SH-SY5Y (cell line): Measurements from ENCODE around the gene COX7B2.

Experiments used
- GATA2 ChIP-seq: IDR thresholded peaks from 2 replicates; pipeline ENCODE4 v1.6.1; 2011; ENCODE audit warnings: mild to moderate bottlenecking, low read depth, low read length
- GATA3 ChIP-seq: IDR thresholded peaks from 2 replicates; pipeline ENCODE4 v1.6.1; 2011; ENCODE audit warnings: low read depth, mild to moderate bottlenecking, low read length, moderate library complexity

DNA sequence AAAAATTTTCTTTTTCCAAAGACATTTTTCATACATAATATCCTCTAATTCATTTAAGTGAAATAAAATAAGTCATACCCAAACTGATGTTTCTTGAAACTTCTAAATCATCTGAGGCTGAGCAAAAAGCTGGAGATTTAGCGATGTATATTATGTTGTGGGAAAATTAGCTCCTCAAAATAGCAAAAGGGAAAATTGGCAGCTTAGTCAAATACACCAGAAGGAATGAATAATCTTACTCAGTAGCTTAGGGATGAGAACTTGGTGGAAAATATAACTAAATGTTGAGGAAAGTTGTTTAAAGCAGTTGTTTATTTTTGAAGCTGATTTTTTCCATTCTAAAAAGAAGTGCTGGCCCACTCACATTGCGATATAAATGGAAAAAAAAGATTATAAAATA lies 43.4 kb upstream of the COX7B2 start:
- no peak for TF ChIP-seq GATA2
- TF ChIP-seq GATA3 = no peak
